Fibroblast of skin of back (primary cell): ENCODE data around the gene PIK3R2.
"Not testable (repeated sequence)": the region's sequence is repeated elsewhere in the genome, so short reads cannot be mapped to it uniquely, and the experiment has no call there.

Experiments used
- DNase-seq: peaks from one replicate; pipeline ENCODE4 v3.0.0-alpha.2; 2013

Gene PIK3R2

DNA sequence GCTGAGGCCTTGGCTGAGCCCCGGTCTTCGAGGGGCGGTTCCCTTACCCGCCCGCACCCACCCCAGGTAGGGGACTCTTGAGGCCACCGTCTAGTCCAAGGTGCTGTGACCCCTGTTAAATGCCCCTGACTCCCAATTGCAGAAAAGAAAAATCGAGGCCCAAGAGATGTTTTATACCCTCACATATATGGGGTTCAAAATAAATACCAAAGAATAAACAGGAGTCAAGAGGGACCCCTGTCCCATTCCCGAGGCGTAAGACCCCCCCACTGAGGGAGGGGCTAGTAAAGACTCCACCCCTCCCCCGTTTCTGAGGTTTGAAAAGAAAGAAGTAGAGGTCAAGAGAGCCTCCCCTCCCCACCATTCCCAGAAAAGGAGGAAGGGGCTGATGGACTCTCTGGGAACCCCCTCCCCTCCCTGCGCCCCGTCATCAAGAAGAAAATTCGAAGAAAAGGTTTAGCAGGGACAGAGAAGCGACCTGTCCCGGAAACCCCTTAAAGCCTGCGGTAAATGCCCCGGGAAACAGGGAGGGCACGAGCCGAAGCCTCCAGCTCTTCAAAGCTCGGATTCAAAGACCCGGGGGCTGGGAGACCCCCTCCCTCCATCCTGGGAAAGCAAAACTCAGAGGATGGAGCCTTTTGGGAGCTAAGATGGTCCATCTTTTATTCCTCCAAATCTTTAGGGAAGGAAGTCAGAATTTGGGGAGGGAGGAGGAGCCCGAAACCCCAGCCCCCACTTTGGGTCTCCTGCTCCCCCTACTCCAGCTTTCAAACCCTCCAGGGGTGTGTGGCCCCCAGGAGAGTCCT, 51.6 kb downstream of the PIK3R2 start:
- peak; percentile 44 for DNase-seq

DNA sequence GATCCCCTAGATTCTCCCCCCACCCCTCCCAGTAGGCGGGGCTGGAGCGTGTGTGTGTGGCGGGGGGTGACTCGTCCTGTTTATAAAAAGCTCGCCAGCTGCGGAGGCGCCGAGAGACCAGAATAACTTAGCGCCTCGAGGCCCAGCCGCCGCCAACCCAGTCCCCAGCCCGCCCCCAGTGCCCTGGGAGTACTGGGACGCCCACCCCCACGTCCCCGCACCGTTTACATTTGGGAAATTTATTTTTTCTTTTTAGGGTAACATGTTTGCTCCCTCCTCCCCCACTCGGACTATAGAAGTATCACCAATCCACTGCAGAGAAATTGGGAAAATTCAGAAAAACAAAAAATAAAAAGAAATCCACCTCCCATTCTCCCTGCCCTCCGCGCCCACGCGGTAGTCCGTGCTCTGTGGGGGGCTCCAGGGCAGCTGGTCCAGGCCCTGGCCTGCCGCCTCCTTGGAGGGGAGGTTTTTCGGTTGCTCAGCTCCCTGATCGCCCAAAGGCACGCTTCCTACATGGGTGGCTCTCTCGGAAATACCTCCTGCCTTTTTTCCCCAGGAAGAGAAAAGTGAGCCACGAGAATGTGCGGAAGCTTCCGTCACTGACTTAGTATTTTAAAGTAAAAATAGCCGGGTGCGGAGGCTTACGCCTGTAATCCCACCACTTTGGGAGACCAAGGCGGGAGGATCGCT, 52.4 kb downstream of the PIK3R2 start:
- peak; percentile 79 for DNase-seq

DNA sequence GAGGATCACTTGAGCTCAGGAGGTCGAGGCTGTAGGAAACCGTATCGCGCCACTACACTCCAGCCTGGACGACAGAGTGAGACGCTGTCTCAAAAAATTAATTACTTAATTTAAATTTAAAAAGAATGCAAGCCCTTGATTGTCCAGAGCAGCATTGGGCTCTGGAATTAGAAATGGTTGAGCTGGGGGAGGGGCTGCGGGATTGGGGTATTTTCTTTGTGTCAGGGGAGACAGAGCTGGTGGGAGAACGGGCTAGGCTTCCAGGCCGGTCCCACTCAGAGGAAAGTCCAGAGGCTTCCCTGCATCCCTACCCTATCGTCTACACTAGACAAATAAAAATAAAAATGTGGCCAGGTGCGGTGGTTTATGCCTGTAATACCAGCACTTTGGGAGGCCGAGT, 53.1 kb downstream of the PIK3R2 start:
- DNase-seq, result no peak

DNA sequence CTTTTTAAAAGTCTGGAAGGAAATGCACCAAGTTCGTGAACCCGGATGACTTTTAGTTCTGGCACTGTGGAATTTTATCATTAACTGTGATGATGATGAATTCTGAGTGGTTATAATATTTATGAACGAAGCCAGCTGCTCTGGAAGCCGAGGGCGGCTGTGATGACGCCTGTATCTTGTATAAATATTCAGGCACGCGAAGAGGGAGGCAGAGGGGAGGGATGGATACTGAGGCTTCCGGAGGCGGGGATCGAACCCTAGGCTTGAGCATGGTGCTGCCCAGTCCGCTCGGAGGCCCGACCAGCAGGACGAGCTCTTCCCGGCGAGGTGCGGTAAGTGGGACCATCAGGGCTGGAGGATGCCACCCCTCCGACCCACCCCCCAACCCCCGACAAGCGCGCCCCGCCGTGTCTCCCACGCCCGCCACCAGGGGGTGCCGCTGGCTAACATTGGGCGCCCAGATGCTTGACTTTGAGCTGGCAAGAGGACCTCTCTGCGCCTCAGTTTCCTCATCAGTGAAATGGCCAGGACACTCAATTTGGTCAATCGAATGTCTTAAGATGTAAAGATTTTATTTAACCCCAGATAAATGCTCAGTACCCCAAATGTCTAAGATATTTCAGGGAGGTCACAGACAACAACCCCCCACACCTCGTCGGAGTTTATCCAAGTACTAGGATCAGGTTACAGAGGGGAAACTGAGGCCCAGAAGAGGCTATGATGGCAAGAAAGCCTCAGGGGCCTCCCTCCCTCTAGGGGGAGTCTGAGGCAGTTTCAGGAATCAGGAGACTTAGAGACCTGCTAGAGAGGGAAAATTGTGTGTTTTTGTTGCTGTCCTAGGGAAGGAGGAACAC, 55.4 kb downstream of the PIK3R2 start:
- peak; percentile 80 for DNase-seq

DNA sequence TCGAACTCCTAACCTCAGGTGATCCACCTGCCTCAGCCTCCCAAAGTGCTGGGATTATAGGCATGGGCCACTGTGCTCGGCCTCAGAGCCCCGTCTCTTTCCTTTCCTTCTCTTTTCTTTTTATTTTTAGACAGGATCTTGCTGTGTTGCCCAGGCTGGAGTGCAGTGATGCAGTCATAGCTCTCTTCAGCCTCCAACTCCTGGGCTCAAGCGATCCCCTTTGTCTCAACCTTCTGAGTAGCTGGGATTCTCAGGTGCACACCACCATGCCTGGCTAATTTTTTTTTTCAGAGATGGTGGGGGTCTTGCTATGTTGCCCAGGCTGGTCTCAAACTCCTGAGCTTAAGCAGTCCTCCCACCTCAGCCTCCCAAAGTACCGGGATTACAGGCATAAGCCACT, 56.9 kb downstream of the PIK3R2 start:
- not testable (repeated sequence) for DNase-seq

DNA sequence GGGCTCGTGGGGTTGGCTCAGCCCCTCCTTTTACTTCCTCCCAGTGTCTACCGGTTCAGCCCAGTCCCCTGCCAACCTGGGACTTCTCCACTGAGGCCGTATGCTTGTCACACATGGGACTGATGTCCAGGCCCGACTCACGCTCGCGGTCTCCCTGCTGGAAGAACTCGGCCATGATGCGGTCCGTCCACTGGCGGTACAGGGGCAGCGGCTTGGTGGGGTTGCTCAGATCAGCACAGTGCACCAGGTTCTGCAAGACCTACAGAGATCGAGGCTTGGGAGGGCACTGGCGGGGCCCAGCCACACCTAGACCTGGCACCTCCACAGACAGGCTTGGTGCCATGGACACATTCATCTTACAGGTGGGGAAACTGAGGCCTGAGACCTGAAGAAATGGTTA, 58.7 kb downstream of the PIK3R2 start:
- DNase-seq, result no peak

DNA sequence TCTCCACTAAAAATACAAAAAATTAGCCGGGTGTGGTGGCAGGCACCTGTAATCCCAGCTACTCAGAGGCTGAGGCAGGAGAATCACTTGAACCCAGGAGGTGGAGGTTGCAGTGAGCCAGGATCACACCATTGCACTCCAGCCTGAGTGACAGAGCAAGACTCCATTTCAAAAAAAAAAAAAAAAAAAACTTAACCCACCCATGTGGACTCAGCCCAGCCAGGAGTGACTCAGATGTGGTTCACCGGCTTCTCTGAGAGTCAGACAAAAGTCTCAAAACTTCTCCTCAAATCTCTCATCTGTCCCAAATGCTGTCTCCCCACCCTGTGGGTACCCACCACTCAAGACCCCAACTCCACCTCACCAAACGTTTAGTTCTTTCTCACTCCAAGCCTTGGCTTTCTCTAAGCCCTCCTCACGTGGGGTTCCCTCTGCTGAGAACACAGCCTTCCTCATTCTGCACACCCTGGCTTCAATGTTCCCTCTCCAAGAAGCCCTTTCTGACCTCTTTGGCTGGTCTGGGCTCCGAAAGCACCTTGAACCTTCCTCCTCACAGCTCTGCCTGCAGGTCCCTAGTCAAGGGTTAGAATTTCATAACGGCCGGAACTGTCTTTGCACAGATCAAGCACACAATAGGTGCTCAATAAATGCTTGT, 61.9 kb downstream of the PIK3R2 start:
- DNase-seq, result peak; percentile 53

DNA sequence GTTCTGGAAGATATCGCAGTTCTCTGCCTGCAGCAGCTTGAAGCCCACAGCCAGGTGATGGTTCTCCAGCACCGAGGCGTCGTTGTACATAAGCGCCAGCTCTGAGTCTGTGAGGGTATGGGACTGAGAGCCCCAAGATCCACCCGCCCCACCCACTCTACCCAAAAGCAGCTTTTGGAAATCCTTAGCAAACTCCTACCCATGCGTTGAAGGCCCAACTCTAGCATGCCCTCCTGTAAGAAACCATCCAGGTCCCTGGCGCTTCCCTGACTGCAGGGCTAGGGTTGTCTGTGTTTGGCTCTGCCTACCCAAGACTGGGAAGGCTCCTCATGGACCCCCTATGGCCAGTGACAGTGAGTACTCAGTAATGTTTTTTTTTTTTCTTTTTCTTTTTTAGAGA, 63.8 kb downstream of the PIK3R2 start:
- no peak for DNase-seq

DNA sequence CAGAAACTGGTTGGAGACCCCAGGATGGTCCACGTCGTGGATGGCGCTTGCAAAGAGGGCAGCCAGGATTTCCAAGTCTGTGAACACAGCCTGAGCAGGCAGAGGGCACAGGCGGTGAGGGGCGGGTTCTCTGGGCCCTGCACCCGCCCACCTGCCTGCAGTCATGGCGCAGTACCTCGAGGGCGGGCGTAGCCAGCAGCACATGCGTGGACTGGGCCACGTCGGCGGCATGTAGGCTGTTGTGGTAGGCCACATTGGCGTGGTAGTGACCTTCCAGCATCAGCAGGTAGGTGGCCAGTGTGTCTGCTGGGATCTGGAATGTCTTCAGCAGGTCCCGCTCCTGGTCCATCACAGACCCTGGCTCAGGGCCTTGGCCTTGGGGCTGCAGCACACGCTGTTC, 65.2 kb downstream of the PIK3R2 start:
- no peak for DNase-seq

DNA sequence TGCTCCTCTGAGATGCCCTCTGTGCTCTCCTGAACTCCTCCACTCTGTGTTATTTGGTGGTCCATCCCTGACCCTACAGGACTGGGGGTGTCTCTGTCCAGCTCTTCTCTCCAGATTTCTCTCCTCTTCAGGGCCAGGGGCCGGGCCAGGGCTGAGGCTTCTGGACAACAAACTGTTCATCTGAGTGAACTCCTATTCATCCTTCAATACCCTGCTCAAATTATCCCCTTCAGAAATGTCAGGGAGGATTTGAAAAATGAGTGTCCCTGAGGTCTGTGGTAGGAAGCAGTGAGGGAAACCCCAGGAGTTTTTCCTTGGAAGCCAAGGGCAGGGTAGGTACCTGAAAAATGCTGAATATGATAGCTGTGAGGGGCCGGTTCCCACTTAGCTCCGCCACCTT, 65.6 kb downstream of the PIK3R2 start:
- no peak for DNase-seq
